Neural cell (in vitro differentiated cells): ENCODE results near the gene LRRK1. TPM values are rescaled to one million over a fixed set of nuclear protein-coding genes. Genes with fewer than 3 reads are reported as not detected.

Experiments
- H2AFZ ChIP-seq: fragments of 200-600, 300-800 bp; sonication (generic), shearing (Covaris generic); 2 replicates; pipeline ENCODE4 v1.6.0; 2014; ENCODE audit warnings: low read depth, mild to moderate bottlenecking, antibody characterized with exemption, low read length, moderate library complexity
- H3F3A ChIP-seq: fragments of 200-600 bp; shearing (Covaris generic); 2 replicates; pipeline ENCODE4 v1.6.1; 2016; ENCODE audit warnings: mild to moderate bottlenecking, moderate library complexity, mixed read lengths, antibody characterized with exemption, low read length; ENCODE audit not compliant: insufficient read depth, poor library complexity, severe bottlenecking
- H3K27ac ChIP-seq: fragments of 200-600, 300-800 bp; sonication (generic), shearing (Covaris generic); 2 replicates; pipeline ENCODE4 v1.5.1; 2014; ENCODE audit warnings: mild to moderate bottlenecking, low read length, moderate library complexity
- H3K27me3 ChIP-seq: fragments of 300-800, 200-600 bp; sonication (generic), shearing (Covaris generic); 2 replicates; pipeline ENCODE4 v1.6.0; 2014; ENCODE audit warnings: mild to moderate bottlenecking, low read depth, low read length, moderate library complexity; ENCODE audit not compliant: insufficient read depth
- H3K36me3 ChIP-seq: fragments of 300-800, 200-600 bp; sonication (generic), shearing (Covaris generic); 2 replicates; pipeline ENCODE4 v1.5.1; 2014; ENCODE audit warnings: mild to moderate bottlenecking, antibody characterized with exemption, low read length, moderate library complexity; ENCODE audit not compliant: insufficient read depth
- H3K4me2 ChIP-seq: fragments of 300-800, 200-600 bp; sonication (generic), shearing (Covaris generic); 2 replicates; pipeline ENCODE4 v1.6.0; 2014; ENCODE audit warnings: mild to moderate bottlenecking, low read length
- H3K4me3 ChIP-seq: fragments of 300-800, 200-600 bp; sonication (generic), shearing (Covaris generic); 2 replicates; pipeline ENCODE4 v1.5.1; 2014; ENCODE audit warnings: mild to moderate bottlenecking, low read length, moderate library complexity
- H3K79me2 ChIP-seq: fragments of 200-600 bp; shearing (Covaris generic); replicated peaks from 2 replicates; pipeline ENCODE4 v1.6.0; 2014; ENCODE audit warnings: mild to moderate bottlenecking, low read length, moderate library complexity; ENCODE audit not compliant: insufficient read depth
- H3K9ac ChIP-seq: fragments of 300-800, 200-600 bp; sonication (generic), shearing (Covaris generic); 2 replicates; pipeline ENCODE4 v1.6.1; 2016; ENCODE audit warnings: mild to moderate bottlenecking, low read length, mixed read lengths
- H3K9me2 ChIP-seq: fragments of 200-600 bp; shearing (Covaris generic); 2 replicates; pipeline ENCODE4 v1.6.1; 2016; ENCODE audit warnings: mild to moderate bottlenecking, low read length, mixed read lengths; ENCODE audit not compliant: insufficient read depth
- H3K9me3 ChIP-seq: fragments of 200-600, 300-800 bp; sonication (generic), shearing (Covaris generic); 2 replicates; pipeline ENCODE4 v1.6.1; 2016; ENCODE audit warnings: mild to moderate bottlenecking, mixed run types, low read length, moderate library complexity, mixed read lengths
- H4K20me1 ChIP-seq: fragments of 200-600 bp; shearing (Covaris generic); 2 replicates; pipeline ENCODE4 v1.6.1; 2016; ENCODE audit warnings: mild to moderate bottlenecking, mixed run types; ENCODE audit not compliant: insufficient read depth
- CTCF ChIP-seq: fragments of 450-650 bp; IDR thresholded peaks from 2 replicates; pipeline ENCODE4 v1.5.1; 2014; ENCODE audit warnings: antibody characterized with exemption, mild to moderate bottlenecking, moderate library complexity; ENCODE audit not compliant: poor library complexity, severe bottlenecking
- EP300 ChIP-seq: fragments of 450-650 bp; conservative IDR thresholded peaks from 2 replicates; pipeline ENCODE4 v1.6.1; 2014; ENCODE audit warnings: antibody characterized with exemption, mild to moderate bottlenecking, moderate library complexity; ENCODE audit not compliant: poor library complexity, severe bottlenecking
- EZH2 ChIP-seq: fragments of 200-600, 300-800 bp; shearing (Covaris generic), sonication (generic); IDR thresholded peaks from 2 replicates; pipeline ENCODE4 v1.6.1; 2014; ENCODE audit warnings: antibody characterized with exemption, low read length, borderline replicate concordance, mild to moderate bottlenecking; ENCODE audit not compliant: insufficient read depth, poor library complexity, severe bottlenecking
- MXI1 ChIP-seq: fragments of 450-650 bp; conservative IDR thresholded peaks from 2 replicates; pipeline ENCODE4 v1.6.1; 2014; ENCODE audit warnings: antibody characterized with exemption, mild to moderate bottlenecking; ENCODE audit not compliant: poor library complexity, severe bottlenecking
- POLR2AphosphoS5 ChIP-seq: IDR thresholded peaks from 2 replicates; pipeline ENCODE4 v1.6.1; 2012
- RAD21 ChIP-seq: fragments of 450-650 bp; conservative IDR thresholded peaks from 2 replicates; pipeline ENCODE4 v1.6.1; 2014; ENCODE audit warnings: antibody characterized with exemption, mild to moderate bottlenecking, moderate library complexity
- SMC3 ChIP-seq: fragments of 450-650 bp; conservative IDR thresholded peaks from 2 replicates; pipeline ENCODE4 v1.6.1; 2014; ENCODE audit warnings: antibody characterized with exemption, mild to moderate bottlenecking, moderate library complexity; ENCODE audit not compliant: poor library complexity
- TAF1 ChIP-seq: IDR thresholded peaks from 2 replicates; pipeline ENCODE4 v1.6.1; 2012; ENCODE audit warnings: low read depth
- polyA plus RNA-seq: library from polyadenylated mRNA; depleted of rRNA; stranded (reverse); fragments of >200 nt; gene quantifications from 2 replicates; pipeline ENCODE4 v1.2.3, GENCODE V29; 2014
- TF ChIP-seq, protein P1 (sequence below): IDR thresholded peaks from 2 replicates; pipeline ENCODE4 v1.6.1; 2012; ENCODE audit warnings: borderline replicate concordance

The LRRK1 gene
- polyA plus RNA-seq, 1 donor from 2014 or later, result 0.06 TPM

DNA sequence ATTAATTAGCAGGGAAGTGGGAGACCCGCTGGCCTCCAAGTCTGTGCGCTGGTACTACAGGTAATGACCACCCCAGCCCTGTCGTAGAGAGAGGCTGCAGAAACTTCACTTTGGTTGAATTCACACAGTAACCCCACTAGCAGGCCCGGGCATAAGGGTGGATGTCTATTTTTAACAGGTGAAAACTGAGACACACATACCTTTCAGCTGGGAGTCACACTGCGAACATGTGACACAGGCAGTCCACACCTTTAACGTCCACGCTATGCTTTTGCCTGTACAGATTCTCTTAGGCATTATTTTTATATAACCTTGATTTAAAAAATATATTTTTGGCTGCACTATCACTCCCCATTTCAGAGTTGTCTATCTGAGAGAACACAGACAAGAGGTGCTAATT is 3.9 kb downstream of the LRRK1 start:
- Histone ChIP-seq H3K79me2 (no peaks in the 10 kb centered on the region), H3F3A (no peaks in the 10 kb centered on the region), H3K27ac (no peak overlapping the region), H3K9me3 (no peaks in the 10 kb centered on the region), H4K20me1 (no peaks in the 10 kb centered on the region), H3K9ac (no peak overlapping the region), H2AFZ (no peak overlapping the region), H3K9me2 (no peaks in the 10 kb centered on the region), H3K4me2 (no peak overlapping the region), H3K36me3 (no peaks in the 10 kb centered on the region), H3K4me3 (no peak overlapping the region), H3K27me3 (peaks cover 70% of the 10 kb centered on the region)
- TF ChIP-seq RAD21 (no peak), SMC3 (no peak), TAF1 (no peak), EZH2 (no peak), EP300 (no peak), CTCF (no peak), MXI1 (no peak), POLR2AphosphoS5 (no peak)
- TF ChIP-seq, protein P1, sequence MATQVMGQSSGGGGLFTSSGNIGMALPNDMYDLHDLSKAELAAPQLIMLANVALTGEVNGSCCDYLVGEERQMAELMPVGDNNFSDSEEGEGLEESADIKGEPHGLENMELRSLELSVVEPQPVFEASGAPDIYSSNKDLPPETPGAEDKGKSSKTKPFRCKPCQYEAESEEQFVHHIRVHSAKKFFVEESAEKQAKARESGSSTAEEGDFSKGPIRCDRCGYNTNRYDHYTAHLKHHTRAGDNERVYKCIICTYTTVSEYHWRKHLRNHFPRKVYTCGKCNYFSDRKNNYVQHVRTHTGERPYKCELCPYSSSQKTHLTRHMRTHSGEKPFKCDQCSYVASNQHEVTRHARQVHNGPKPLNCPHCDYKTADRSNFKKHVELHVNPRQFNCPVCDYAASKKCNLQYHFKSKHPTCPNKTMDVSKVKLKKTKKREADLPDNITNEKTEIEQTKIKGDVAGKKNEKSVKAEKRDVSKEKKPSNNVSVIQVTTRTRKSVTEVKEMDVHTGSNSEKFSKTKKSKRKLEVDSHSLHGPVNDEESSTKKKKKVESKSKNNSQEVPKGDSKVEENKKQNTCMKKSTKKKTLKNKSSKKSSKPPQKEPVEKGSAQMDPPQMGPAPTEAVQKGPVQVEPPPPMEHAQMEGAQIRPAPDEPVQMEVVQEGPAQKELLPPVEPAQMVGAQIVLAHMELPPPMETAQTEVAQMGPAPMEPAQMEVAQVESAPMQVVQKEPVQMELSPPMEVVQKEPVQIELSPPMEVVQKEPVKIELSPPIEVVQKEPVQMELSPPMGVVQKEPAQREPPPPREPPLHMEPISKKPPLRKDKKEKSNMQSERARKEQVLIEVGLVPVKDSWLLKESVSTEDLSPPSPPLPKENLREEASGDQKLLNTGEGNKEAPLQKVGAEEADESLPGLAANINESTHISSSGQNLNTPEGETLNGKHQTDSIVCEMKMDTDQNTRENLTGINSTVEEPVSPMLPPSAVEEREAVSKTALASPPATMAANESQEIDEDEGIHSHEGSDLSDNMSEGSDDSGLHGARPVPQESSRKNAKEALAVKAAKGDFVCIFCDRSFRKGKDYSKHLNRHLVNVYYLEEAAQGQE, result no peak

DNA sequence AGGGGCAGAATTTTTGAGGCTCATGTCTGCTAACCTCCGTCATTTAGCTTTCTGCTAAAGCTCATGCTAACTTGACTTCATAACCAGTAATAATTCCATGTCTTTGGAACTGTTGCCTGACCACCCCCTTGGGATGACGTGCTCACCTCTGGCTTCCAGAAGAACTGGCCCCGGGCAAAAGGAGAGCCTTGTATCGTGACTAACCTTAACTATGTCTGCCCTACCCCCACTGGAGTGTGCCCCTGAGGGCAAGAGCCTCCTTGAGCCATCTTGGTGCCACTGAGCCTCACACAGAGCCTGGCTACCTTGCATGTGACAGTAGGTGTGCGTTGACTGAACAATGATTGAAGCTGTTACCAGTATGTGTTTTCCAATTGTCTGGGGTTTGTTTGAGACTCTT is 4.7 kb downstream of the LRRK1 start:
- no peak overlapping the region for H3K27ac ChIP-seq
- H3K4me2 ChIP-seq, result no peak overlapping the region
- H3K9me2 ChIP-seq, result no peaks in the 10 kb centered on the region
- no peaks in the 10 kb centered on the region for H3F3A ChIP-seq
- H3K4me3 ChIP-seq, result no peak overlapping the region
- H3K36me3 ChIP-seq, result no peaks in the 10 kb centered on the region
- H3K79me2 ChIP-seq, result no peaks in the 10 kb centered on the region
- H3K9me3 ChIP-seq, result no peaks in the 10 kb centered on the region
- H3K9ac ChIP-seq, result no peak overlapping the region
- H3K27me3 ChIP-seq, result peaks cover 62% of the 10 kb centered on the region
- TF ChIP-seq RAD21 (no peak), EP300 (no peak), MXI1 (no peak), EZH2 (no peak), POLR2AphosphoS5 (no peak), CTCF (no peak), TAF1 (no peak), SMC3 (no peak)
- TF ChIP-seq, protein P1, result no peak
- no peaks in the 10 kb centered on the region for H4K20me1 ChIP-seq
- no peak overlapping the region for H2AFZ ChIP-seq
